HepG2 (cell line): ENCODE measurements around the gene NRDC. TPM values are rescaled to one million over a fixed set of nuclear protein-coding genes. Genes with fewer than 3 reads are reported as not detected.

Experiments used
- ATAC-seq: fragments of 200-7000 bp; cut with Tn5 transposase; 3 replicates; pipeline ENCODE4 v1.9.1; 2020; ENCODE audit warnings: mild to moderate bottlenecking, moderate library complexity
- BruUV-seq: library from RNA; stranded (reverse); fragments of 400-500 nt; replicated peaks from 2 replicates; lab custom pipeline; 2021; lab: Mats Ljungman, UMichigan
- CTCF ChIA-PET: fragments of 300-600 bp; formaldehyde crosslinking; extraction: SDS; loops from one replicate; lab custom pipeline; 2021; ENCODE audit warnings: low total read pairs, inconsistent platforms, low intra/inter-chr PET ratio; lab: Yijun Ruan, JAX
- POLR2A ChIA-PET: fragments of 350-600 bp; sonication (Branson Sonifier 250); formaldehyde crosslinking; loops from one replicate; lab custom pipeline; 2020; ENCODE audit warnings: antibody characterized with exemption, inconsistent platforms; lab: Yijun Ruan, JAX
- DNase-seq: peaks from one replicate; pipeline ENCODE4 v3.0.0-alpha.2; 2015; ENCODE audit warnings: low spot score
- FAIRE-seq: peaks from 3 replicates; lab custom pipeline; 2011; peaks lifted over from hg19 to GRCh38; lab: Jason Lieb, UNC
- H2AFZ ChIP-seq: one replicate; pipeline ENCODE4 v1.6.1; 2011; ENCODE audit warnings: low read length, inconsistent platforms
- H3K27ac ChIP-seq: fragments of 300-600 bp; 3 replicates; pipeline ENCODE4 v1.8.0; 2011; ENCODE audit warnings: mixed run types, mild to moderate bottlenecking, mixed read lengths, low read length, inconsistent platforms; ENCODE audit not compliant: insufficient read depth; ENCODE audit errors: extremely low read length
- H3K27me3 ChIP-seq, 2 experiments: fragments of 200-600 bp in 1 of 2; 2 replicates in 1 of 2; 3 replicates in 1 of 2; pipeline versions ENCODE4 v1.6.0 to v1.8.0; 2011; ENCODE audit warnings: low read length in 2 of 2, mild to moderate bottlenecking in 2 of 2, moderate library complexity in 2 of 2, inconsistent platforms in 1 of 2; ENCODE audit not compliant: insufficient read depth in 2 of 2, control insufficient read depth in 1 of 2
- H3K36me3 ChIP-seq, 2 experiments: fragments of 200-600 bp in 1 of 2; replicated peaks in 1 of 2; 2 replicates in 1 of 2; 3 replicates in 1 of 2; pipeline versions ENCODE4 v1.5.1 to v1.8.0; 2011; ENCODE audit warnings: low read length in 2 of 2, inconsistent platforms in 1 of 2; ENCODE audit not compliant: insufficient read depth in 2 of 2, control insufficient read depth in 1 of 2
- H3K4me1 ChIP-seq: 2 replicates; pipeline ENCODE4 v1.5.1; 2012; ENCODE audit warnings: low read length, inconsistent platforms; ENCODE audit not compliant: insufficient read depth
- H3K4me2 ChIP-seq: 2 replicates; pipeline ENCODE4 v1.6.0; 2011; ENCODE audit warnings: low read depth, low read length, inconsistent platforms
- H3K4me3 ChIP-seq, 3 experiments: fragments of 200-600 bp in 1 of 3; sonication (generic), shearing (Covaris generic) in 1 of 3; replicated peaks in 1 of 3; 2 replicates each; pipeline ENCODE4 v1.5.1; 2011 to 2016; ENCODE audit warnings: low read length in 3 of 3, inconsistent platforms in 2 of 3, low read depth in 2 of 3, mild to moderate bottlenecking in 2 of 3, control low read depth in 1 of 3, mixed read lengths in 1 of 3; ENCODE audit not compliant: insufficient read depth in 1 of 3
- H3K79me2 ChIP-seq: one replicate; pipeline ENCODE4 v1.6.1; 2011; ENCODE audit warnings: low read length, inconsistent platforms; ENCODE audit not compliant: insufficient read depth
- H3K9ac ChIP-seq: 2 replicates; pipeline ENCODE4 v1.6.0; 2011; ENCODE audit warnings: mild to moderate bottlenecking, low read depth, low read length, inconsistent platforms; ENCODE audit not compliant: insufficient read depth
- H3K9me3 ChIP-seq: 2 replicates; pipeline ENCODE4 v1.5.1; 2012; ENCODE audit warnings: mild to moderate bottlenecking, low read length
- H4K20me1 ChIP-seq: 2 replicates; pipeline ENCODE4 v1.6.0; 2011; ENCODE audit warnings: inconsistent platforms, mild to moderate bottlenecking, low read length, moderate library complexity; ENCODE audit not compliant: insufficient read depth
- BATF2 ChIP-seq: sonication (generic); formaldehyde crosslinking; IDR thresholded peaks from 2 replicates; pipeline ENCODE4 v1.8.0; 2022; ENCODE audit warnings: mild to moderate bottlenecking, missing genetic modification reagents, moderate library complexity
- FOXA3 ChIP-seq: IDR thresholded peaks from 2 replicates; pipeline ENCODE4 v1.6.1; 2016; ENCODE audit warnings: missing genetic modification reagents, missing compliant biosample characterization
- JUNB ChIP-seq: sonication (generic); formaldehyde crosslinking; IDR thresholded peaks from 2 replicates; pipeline ENCODE4 v1.8.0; 2022; ENCODE audit warnings: missing genetic modification reagents, mild to moderate bottlenecking, borderline replicate concordance
- KLF9 ChIP-seq: IDR thresholded peaks from 2 replicates; pipeline ENCODE4 v1.6.1; 2016; ENCODE audit warnings: low read depth
- MIXL1 ChIP-seq: IDR thresholded peaks from 2 replicates; pipeline ENCODE4 v1.6.1; 2016
- PBX2 ChIP-seq: IDR thresholded peaks from 2 replicates; pipeline ENCODE4 v1.6.1; 2016; ENCODE audit warnings: control low read depth
- PTBP1 ChIP-seq: fragments of 200-400 bp; formaldehyde crosslinking; IDR thresholded peaks from 2 replicates; pipeline ENCODE4 v1.6.1; 2018; ENCODE audit warnings: low read length, low read depth; ENCODE audit not compliant: poor library complexity, severe bottlenecking
- RAD21 ChIP-seq: fragments of 450-650 bp; formaldehyde crosslinking; IDR thresholded peaks from 2 replicates; pipeline ENCODE4 v1.5.0; 2020; ENCODE audit warnings: mild to moderate bottlenecking
- RBM22 ChIP-seq: fragments of 200-400 bp; formaldehyde crosslinking; optimal IDR thresholded peaks from 2 replicates; pipeline ENCODE3; 2017; ENCODE audit warnings: mild to moderate bottlenecking, low read length, moderate library complexity
- RFX5 ChIP-seq: IDR thresholded peaks from 2 replicates; pipeline ENCODE4 v1.6.1; 2011; ENCODE audit warnings: low read depth, low read length, improper control_type of control experiment
- TRIM24 ChIP-seq: sonication (generic); formaldehyde crosslinking; IDR thresholded peaks from 2 replicates; pipeline ENCODE4 v1.8.0; 2022; ENCODE audit warnings: mild to moderate bottlenecking, missing genetic modification reagents
- ZFP37 ChIP-seq: sonication (generic); formaldehyde crosslinking; IDR thresholded peaks from 2 replicates; pipeline ENCODE4 v1.4.0; 2020; ENCODE audit warnings: missing genetic modification reagents, borderline replicate concordance
- ZNF138 ChIP-seq: sonication (generic); formaldehyde crosslinking; IDR thresholded peaks from 2 replicates; pipeline ENCODE4 v1.5.0; 2020; ENCODE audit warnings: mild to moderate bottlenecking, low read depth, missing genetic modification reagents
- ZNF235 ChIP-seq: sonication (generic); formaldehyde crosslinking; IDR thresholded peaks from 2 replicates; pipeline ENCODE4 v1.8.1; 2023; ENCODE audit warnings: mild to moderate bottlenecking, missing genetic modification reagents, borderline replicate concordance
- ZNF850 ChIP-seq: sonication (generic); formaldehyde crosslinking; conservative IDR thresholded peaks from 2 replicates; pipeline ENCODE4 v1.9.0; 2021; ENCODE audit warnings: mild to moderate bottlenecking, missing genetic modification reagents
- WGBS: methylation state at CpG from one replicate; pipeline ENCODE4 v1.1.6; 2017; ENCODE audit warnings: low lambda C conversion rate; 5-methylcytosine and 5-hydroxymethylcytosine counted together
- in situ Hi-C: cut with HindIII; loops from 2 replicates; pipeline ENCODE4 v1.10.0; 2017; ENCODE audit warnings: low pct_unique_long_range_greater_than_20kb; ENCODE audit not compliant: extremely low pct_ligation_motif_present
- intact Hi-C: fragments of 100-400 bp; cut with micrococcal nuclease; formaldehyde crosslinking; loops from one replicate; pipeline ENCODE4 v1.10.0; 2022; ENCODE audit not compliant: unreplicated experiment
- polyA plus RNA-seq, 8 experiments: library from polyadenylated mRNA; depleted of rRNA in 3 of 8; stranded (reverse) in 7 of 8; unstranded in 1 of 8; fragments of >200 nt; fragmentation: Illumina TruSeq in 4 of 8; extraction: Trizol in 4 of 8; gene quantifications; 2 replicates each; pipeline versions ENCODE4 v1.2.1 to v1.2.3, GENCODE V29; 2011 to 2016; ENCODE audit warnings: low read depth in 4 of 8, missing spikeins in 1 of 8, mixed read lengths in 1 of 8; ENCODE audit not compliant: insufficient read depth in 1 of 8
- total RNA-seq, 5 experiments: library from RNA; depleted of rRNA; stranded (reverse); fragments of >200 nt; fragmentation: Illumina TruSeq; extraction: Trizol; gene quantifications; 2 replicates each; pipeline ENCODE4 v1.2.3, GENCODE V29; 2016; ENCODE audit warnings: low read depth in 1 of 5
- TF ChIP-seq, protein P1 (sequence below): sonication (generic); formaldehyde crosslinking; IDR thresholded peaks from 2 replicates; pipeline ENCODE4 v1.4.0; 2020; ENCODE audit warnings: missing genetic modification reagents

Gene NRDC
- total and polyA plus RNA-seq, 2 of the 13 experiments (the other 11 are each of a cell fraction or from before 2014, with no cell fraction given), result 57.6 to 64.9 TPM

DNA sequence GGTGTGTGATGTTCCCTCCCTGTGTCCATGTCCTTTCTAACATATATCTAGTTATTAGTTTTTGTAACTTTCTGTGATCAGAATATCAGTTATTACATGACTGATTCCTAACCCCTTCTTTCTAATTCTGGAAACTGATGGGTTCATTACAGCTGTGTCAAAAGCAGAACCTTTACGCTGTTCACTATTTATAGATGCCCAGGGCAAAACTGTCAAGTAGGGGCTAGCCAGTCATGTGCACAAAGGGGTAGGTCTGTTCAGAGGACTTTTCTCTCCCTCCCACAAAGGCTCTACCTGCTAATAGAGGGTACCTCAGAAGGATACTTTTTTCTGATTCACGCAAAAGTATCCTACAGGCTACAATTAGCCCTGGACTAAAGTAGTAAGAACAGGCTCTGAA is 79.2 kb downstream of the NRDC start:
- no peak overlapping the region for H3K9ac ChIP-seq
- H3K36me3 ChIP-seq, result peaks cover 3 to 74% of the 10 kb centered on the region in 2 experiments
- no peaks in the 10 kb centered on the region for H4K20me1 ChIP-seq
- no peaks in the 10 kb centered on the region for H3K79me2 ChIP-seq
- ChIA-PET POLR2A (no interaction called here), CTCF (no interaction called here)
- no peak; the same call in 2 of the 3 replicates for ATAC-seq
- BruUV-seq, result no TSS peak
- no peaks in the 10 kb centered on the region for H3K4me1 ChIP-seq
- H3K4me3 ChIP-seq, result no peak overlapping the region
- no peak for DNase-seq
- no peak overlapping the region for H3K4me2 ChIP-seq
- FAIRE-seq, result no peak
- intact Hi-C loops, result no loop called here
- H2AFZ ChIP-seq, result no peak overlapping the region
- TF ChIP-seq ZFP37 (CRISPR knock-in tag) (no peak), KLF9 (no peak), ZNF138 (CRISPR knock-in tag) (no peak), TRIM24 (CRISPR knock-in tag) (no peak), ZNF235 (CRISPR knock-in tag) (no peak), MIXL1 (CRISPR knock-in tag) (no peak), JUNB (no peak), ZNF850 (CRISPR knock-in tag) (no peak)
- no peak overlapping the region for H3K27ac ChIP-seq
- in situ Hi-C loops, result no loop called here
- 97% methylated on average over 2 of the region's 2 CpGs for WGBS
- H3K9me3 ChIP-seq, result no peaks in the 10 kb centered on the region
- H3K27me3 ChIP-seq, result no peaks in the 10 kb centered on the region

- H4K20me1 ChIP-seq, result no peaks in the 10 kb centered on the region
- H3K27me3 ChIP-seq, result no peaks in the 10 kb centered on the region
- in situ Hi-C loops, result no loop called here
- H3K27ac ChIP-seq, result no peak overlapping the region
- no peak for ATAC-seq
- no TSS peak for BruUV-seq
- POLR2A ChIA-PET, result no interaction called here
- no peak overlapping the region for H2AFZ ChIP-seq
- H3K4me2 ChIP-seq, result no peak overlapping the region
- FAIRE-seq, result no peak
- H3K9ac ChIP-seq, result no peak overlapping the region
- no peaks in the 10 kb centered on the region for H3K4me1 ChIP-seq
- no peak for TF ChIP-seq BATF2 (CRISPR knock-in tag)
- TF ChIP-seq RAD21, result no peak
- TF ChIP-seq FOXA3 (CRISPR knock-in tag), result no peak
- TF ChIP-seq, protein P1, sequence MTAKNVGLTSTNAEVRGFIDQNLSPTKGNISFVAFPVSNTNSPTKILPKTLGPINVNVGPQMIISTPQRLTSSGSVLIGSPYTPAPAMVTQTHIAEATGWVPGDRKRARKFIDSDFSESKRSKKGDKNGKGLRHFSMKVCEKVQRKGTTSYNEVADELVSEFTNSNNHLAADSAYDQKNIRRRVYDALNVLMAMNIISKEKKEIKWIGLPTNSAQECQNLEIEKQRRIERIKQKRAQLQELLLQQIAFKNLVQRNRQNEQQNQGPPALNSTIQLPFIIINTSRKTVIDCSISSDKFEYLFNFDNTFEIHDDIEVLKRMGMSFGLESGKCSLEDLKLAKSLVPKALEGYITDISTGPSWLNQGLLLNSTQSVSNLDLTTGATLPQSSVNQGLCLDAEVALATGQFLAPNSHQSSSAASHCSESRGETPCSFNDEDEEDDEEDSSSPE, result no peak
- no peak for TF ChIP-seq PTBP1
- TF ChIP-seq PBX2 (CRISPR knock-in tag), result no peak
- no peak for TF ChIP-seq RFX5
- TF ChIP-seq RBM22, result no peak
- CTCF ChIA-PET, result no interaction called here
- no peak overlapping the region for H3K4me3 ChIP-seq
- no peaks in the 10 kb centered on the region for H3K9me3 ChIP-seq
- peaks cover 15 to 71% of the 10 kb centered on the region in 2 experiments for H3K36me3 ChIP-seq
- no peaks in the 10 kb centered on the region for H3K79me2 ChIP-seq
- no peak for DNase-seq
- intact Hi-C loops, result no loop called here
Measured at GRCh38 chr1:51794868-51795267, 83.7 kb downstream of the NRDC start.
